Keratinocyte (primary cell): ENCODE data around the gene ZNF619. TPM values are rescaled to one million over a fixed set of nuclear protein-coding genes. Genes with fewer than 3 reads are reported as not detected.

ENCODE experiments used
- DNase-seq: peaks from one replicate; pipeline ENCODE4 v3.0.0-alpha.2; 2011; ENCODE audit warnings: low read depth, missing footprints, low spot score
- FAIRE-seq: peaks from 2 replicates; lab custom pipeline; 2011; peaks lifted over from hg19 to GRCh38; lab: Jason Lieb, UNC
- H2AFZ ChIP-seq: 2 replicates; pipeline ENCODE4 v1.6.0; 2012; ENCODE audit warnings: low read length, control low read depth, inconsistent platforms; ENCODE audit not compliant: control insufficient read depth
- H3K27ac ChIP-seq: 2 replicates; pipeline ENCODE4 v1.5.1; 2011; ENCODE audit warnings: low read length; ENCODE audit not compliant: control insufficient read depth, insufficient read depth
- H3K27me3 ChIP-seq: 3 replicates; pipeline ENCODE4 v1.6.0; 2011; ENCODE audit warnings: low read length; ENCODE audit not compliant: control insufficient read depth, insufficient read depth; ENCODE audit errors: extremely low read depth
- H3K36me3 ChIP-seq, 2 experiments: 2 replicates in 1 of 2; 3 replicates in 1 of 2; pipeline ENCODE4 v1.5.1; 2011; ENCODE audit warnings: low read length in 2 of 2, mild to moderate bottlenecking in 1 of 2; ENCODE audit not compliant: control insufficient read depth in 2 of 2, insufficient read depth in 2 of 2; ENCODE audit errors: extremely low read depth in 1 of 2
- H3K4me1 ChIP-seq: 3 replicates; pipeline ENCODE4 v1.5.1; 2011; ENCODE audit warnings: low read length; ENCODE audit not compliant: control insufficient read depth, insufficient read depth; ENCODE audit errors: extremely low read depth
- H3K4me2 ChIP-seq: 3 replicates; pipeline ENCODE4 v1.6.0; 2011; ENCODE audit warnings: low read depth, low read length; ENCODE audit not compliant: control insufficient read depth, insufficient read depth; ENCODE audit errors: extremely low read depth
- H3K4me3 ChIP-seq, 3 experiments: fragments of 200-600 bp in 1 of 3; sonication (generic) in 1 of 3; 2 replicates in 2 of 3; 3 replicates in 1 of 3; pipeline ENCODE4 v1.5.1; 2011 to 2016; ENCODE audit warnings: low read length in 3 of 3, mild to moderate bottlenecking in 3 of 3, control low read depth in 2 of 3, inconsistent platforms in 1 of 3, low read depth in 1 of 3, mixed read lengths in 1 of 3, mixed run types in 1 of 3, moderate library complexity in 1 of 3; ENCODE audit not compliant: control insufficient read depth in 2 of 3, insufficient read depth in 2 of 3; ENCODE audit errors: extremely low read depth in 1 of 3
- H3K79me2 ChIP-seq: 2 replicates; pipeline ENCODE4 v1.6.0; 2012; ENCODE audit warnings: low read length; ENCODE audit not compliant: control insufficient read depth, insufficient read depth
- H3K9ac ChIP-seq: 3 replicates; pipeline ENCODE4 v1.6.0; 2011; ENCODE audit warnings: low read length; ENCODE audit not compliant: control insufficient read depth, insufficient read depth; ENCODE audit errors: extremely low read depth
- H3K9me1 ChIP-seq: 3 replicates; pipeline ENCODE4 v1.6.0; 2011; ENCODE audit warnings: low read length; ENCODE audit not compliant: control insufficient read depth, insufficient read depth; ENCODE audit errors: extremely low read depth
- H3K9me3 ChIP-seq: 2 replicates; pipeline ENCODE4 v1.5.1; 2012; ENCODE audit warnings: low read depth, low read length; ENCODE audit not compliant: control insufficient read depth
- H4K20me1 ChIP-seq: 3 replicates; pipeline ENCODE4 v1.6.0; 2011; ENCODE audit warnings: low read length; ENCODE audit not compliant: control insufficient read depth, insufficient read depth; ENCODE audit errors: extremely low read depth
- CTCF ChIP-seq, 3 experiments: IDR thresholded peaks in 1 of 3; conservative IDR thresholded peaks in 1 of 3; optimal IDR thresholded peaks in 1 of 3; 2 replicates in 2 of 3; 3 replicates in 1 of 3; pipeline versions ENCODE3 to v1.5.1; 2011; ENCODE audit warnings: low read length in 3 of 3, mild to moderate bottlenecking in 3 of 3, moderate library complexity in 2 of 3, control low read depth in 1 of 3, inconsistent platforms in 1 of 3; ENCODE audit not compliant: insufficient read depth in 2 of 3; ENCODE audit errors: extremely low read depth in 1 of 3
- EZH2 ChIP-seq: IDR thresholded peaks from one replicate; pipeline ENCODE4 v1.6.1; 2012; ENCODE audit warnings: inconsistent platforms, mild to moderate bottlenecking, low read length, moderate library complexity
- dilution Hi-C: fragments of 300-500 bp; cut with MboI; formaldehyde crosslinking; loops from one replicate; pipeline ENCODE4 v1.7.0; 2020; ENCODE audit warnings: low sequenced_read_pairs; ENCODE audit not compliant: extremely low pct_ligation_motif_present
- polyA plus RNA-seq, 5 experiments: library from polyadenylated mRNA; depleted of rRNA in 3 of 5; stranded (reverse) in 3 of 5; stranded (forward) in 1 of 5; unstranded in 1 of 5; fragments of >200 nt; gene quantifications; 1 replicate in 1 of 5; 2 replicates in 3 of 5; 3 replicates in 1 of 5; pipeline versions ENCODE4 v1.2.1 to v1.2.3, GENCODE V29; 2011 to 2012; ENCODE audit warnings: missing spikeins in 2 of 5, low read depth in 1 of 5, low replicate concordance in 1 of 5
- small RNA-seq, 3 experiments: library from RNA; depleted of rRNA; stranded (forward); fragments of <200 nt; gene quantifications; one replicate each; pipeline ENCODE3, GENCODE V24; 2012; ENCODE audit warnings: low read depth in 3 of 3, low replicate concordance in 1 of 3; ENCODE audit not compliant: insufficient read length in 3 of 3

ZNF619 gene
- polyA plus RNA-seq, 1 donor (not counting 4 experiments of a cell fraction or from before 2014, with no cell fraction given), result 3.1 TPM

DNA sequence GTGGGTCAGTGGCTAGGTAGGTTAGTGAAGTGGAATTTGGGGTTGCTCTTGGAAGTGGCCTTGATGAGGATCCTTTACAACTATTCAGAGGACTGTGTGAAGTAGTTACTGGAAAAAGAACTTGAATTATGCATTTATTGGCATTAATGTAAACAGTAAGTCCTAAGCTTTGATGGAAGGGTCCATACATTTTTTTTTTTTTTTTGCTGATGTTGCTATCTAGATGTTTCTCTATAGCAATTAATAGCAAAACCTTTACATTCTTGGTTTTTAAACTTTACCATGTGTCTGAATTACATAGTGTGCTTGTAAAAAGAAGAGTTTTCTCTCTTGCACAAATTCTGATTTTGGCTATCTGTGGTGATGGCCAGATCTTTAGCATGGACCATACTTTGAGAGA is 57.4 kb downstream of the ZNF619 start:
- no peak overlapping the region for H3K9ac ChIP-seq
- H4K20me1 ChIP-seq, result no peaks in the 10 kb centered on the region
- H3K4me1 ChIP-seq, result no peaks in the 10 kb centered on the region
- H3K27me3 ChIP-seq, result no peaks in the 10 kb centered on the region
- H3K9me3 ChIP-seq, result peaks cover 8% of the 10 kb centered on the region
- H3K36me3 ChIP-seq, result peaks cover 19 to 26% of the 10 kb centered on the region in 2 experiments
- no peak overlapping the region for H3K4me2 ChIP-seq
- no peak for FAIRE-seq
- dilution Hi-C loops, result no loop called here
- no peak overlapping the region for H3K4me3 ChIP-seq
- DNase-seq, result no peak
- no peak for TF ChIP-seq EZH2
- TF ChIP-seq CTCF (optimal IDR thresholded peaks at IDR 0.05 in 1 of 3, IDR thresholded peaks at IDR 0.05 in 1 of 3, conservative IDR thresholded peaks at IDR 0.05 in 1 of 3; ENCODE audit: extremely low read depth in 1 of 3, insufficient read depth in 2 of 3, low read length in 3 of 3), result no peak
- H3K79me2 ChIP-seq, result no peaks in the 10 kb centered on the region
- no peak overlapping the region for H2AFZ ChIP-seq
- H3K27ac ChIP-seq, result no peak overlapping the region
- no peaks in the 10 kb centered on the region for H3K9me1 ChIP-seq

Small RNA genes lying within 50 kb of the gene (small RNA-seq; reads per million reads assigned to genes)
- gene RNU5B-2P, result 0 reads per million in 3 experiments

Other genes with a start within 250 kb of the ZNF619 start
- 9.9 to 23.5 TPM (median 20.9 TPM) in 3 replicates for gene EIF1B, start 167.4 kb upstream of the ZNF619 start, polyA plus RNA-seq
- 11.5 to 20.5 TPM (median 12.9 TPM) in 3 replicates for gene ENTPD3, start 89.9 kb upstream of the ZNF619 start, polyA plus RNA-seq
- 473 to 787 TPM (median 585 TPM) in 3 replicates for gene RPL14, start 19.8 kb upstream of the ZNF619 start, polyA plus RNA-seq
- gene ZNF620, start 28.9 kb downstream of the ZNF619 start, polyA plus RNA-seq, result 0.33 to 0.35 TPM (median 0.35 TPM) in 3 replicates
- gene ZNF621, start 47.8 kb downstream of the ZNF619 start, polyA plus RNA-seq, result 10.3 to 14.4 TPM (median 14.3 TPM) in 3 replicates